H1 (cell line): ENCODE measurements around the gene USP24. TPM values are rescaled to one million over a fixed set of nuclear protein-coding genes. Genes with fewer than 3 reads are reported as not detected.
A peak's percentile ranks its signal among the peaks of the same experiment; 100 is the strongest.

Experiments used
- CTCF ChIA-PET: fragments of 300-600 bp; sonication (Branson Sonifier 250); formaldehyde crosslinking; loops from one replicate; lab custom pipeline; 2021; ENCODE audit not compliant: partially characterized antibody; lab: Charles Lee
- POLR2A ChIA-PET: fragments of 300-600 bp; sonication (Branson Sonifier 250); formaldehyde crosslinking; loops from one replicate; lab custom pipeline; 2021; ENCODE audit warnings: inconsistent platforms; ENCODE audit not compliant: partially characterized antibody; lab: Charles Lee
- DNase-seq, 2 experiments: peaks; one replicate each; pipeline versions ENCODE4 v3.0.0 to v3.0.0-alpha.2; 2010 to 2022; ENCODE audit warnings: low spot score in 2 of 2, low read depth in 1 of 2, mixed read lengths in 1 of 2
- FAIRE-seq: peaks from 2 replicates; lab custom pipeline; 2011; peaks lifted over from hg19 to GRCh38; lab: Jason Lieb, UNC
- H2AFZ ChIP-seq: 2 replicates; pipeline ENCODE4 v1.8.1; 2012; ENCODE audit warnings: low read length, inconsistent platforms
- H2AK5ac ChIP-seq: 2 replicates; pipeline ENCODE4 v1.6.1; 2013; ENCODE audit warnings: low read depth, low read length
- H2BK120ac ChIP-seq: replicated peaks from 2 replicates; pipeline ENCODE3; 2013; ENCODE audit warnings: low read depth, low read length, inconsistent platforms
- H2BK12ac ChIP-seq: 2 replicates; pipeline ENCODE4 v1.6.1; 2013; ENCODE audit warnings: low read depth, low read length
- H2BK15ac ChIP-seq: 2 replicates; pipeline ENCODE4 v1.6.1; 2013; ENCODE audit warnings: low read length
- H2BK20ac ChIP-seq: 2 replicates; pipeline ENCODE4 v1.6.1; 2013; ENCODE audit warnings: low read length
- H2BK5ac ChIP-seq: 2 replicates; pipeline ENCODE4 v1.6.1; 2013; ENCODE audit warnings: low read depth, low read length
- H3K14ac ChIP-seq: 2 replicates; pipeline ENCODE4 v1.6.1; 2013; ENCODE audit warnings: inconsistent platforms; ENCODE audit not compliant: insufficient read length
- H3K18ac ChIP-seq: 2 replicates; pipeline ENCODE4 v1.6.1; 2013; ENCODE audit warnings: low read length; ENCODE audit errors: extremely low read depth
- H3K23ac ChIP-seq: 2 replicates; pipeline ENCODE4 v1.6.1; 2013; ENCODE audit warnings: inconsistent platforms; ENCODE audit not compliant: insufficient read length
- H3K23me2 ChIP-seq: 2 replicates; pipeline ENCODE4 v1.6.1; 2013; ENCODE audit warnings: low read depth, low read length
- H3K27ac ChIP-seq: 2 replicates; pipeline ENCODE4 v1.6.1; 2011; ENCODE audit warnings: low read depth, low read length, inconsistent platforms
- H3K27me3 ChIP-seq, 4 experiments: replicated peaks in 1 of 4; 1 replicate in 1 of 4; 2 replicates in 3 of 4; pipeline versions ENCODE4 v1.6.1 to v1.8.1; 2011 to 2013; ENCODE audit warnings: low read length in 3 of 4, mild to moderate bottlenecking in 3 of 4, inconsistent platforms in 2 of 4, mixed read lengths in 2 of 4, moderate library complexity in 1 of 4; ENCODE audit not compliant: control insufficient read depth in 3 of 4, insufficient read depth in 3 of 4; ENCODE audit errors: extremely low read depth in 1 of 4
- H3K36me3 ChIP-seq, 4 experiments: 2 replicates each; pipeline versions ENCODE4 v1.6.1 to v1.8.1; 2011 to 2013; ENCODE audit warnings: mild to moderate bottlenecking in 4 of 4, low read length in 3 of 4, moderate library complexity in 2 of 4, control low read depth in 1 of 4, inconsistent platforms in 1 of 4; ENCODE audit not compliant: insufficient read depth in 4 of 4, control insufficient read depth in 2 of 4
- H3K4ac ChIP-seq: replicated peaks from 2 replicates; pipeline ENCODE3; 2013; ENCODE audit warnings: low read length, low read depth, mixed read lengths, inconsistent platforms; ENCODE audit not compliant: insufficient read length
- H3K4me1 ChIP-seq, 4 experiments: replicated peaks in 1 of 4; 1 replicate in 1 of 4; 2 replicates in 3 of 4; pipeline versions ENCODE4 v1.6.1 to v1.8.1; 2011 to 2013; ENCODE audit warnings: low read length in 3 of 4, inconsistent platforms in 2 of 4, mixed read lengths in 1 of 4; ENCODE audit not compliant: insufficient read depth in 4 of 4, control insufficient read depth in 3 of 4
- H3K4me2 ChIP-seq, 2 experiments: 2 replicates each; pipeline versions ENCODE4 v1.6.1 to v1.8.1; 2011 to 2013; ENCODE audit warnings: low read depth in 2 of 2, low read length in 2 of 2, control low read depth in 1 of 2, inconsistent platforms in 1 of 2, mild to moderate bottlenecking in 1 of 2; ENCODE audit not compliant: insufficient read depth in 1 of 2
- H3K4me3 ChIP-seq, 4 experiments: fragments of 200-600, 300-600 bp in 1 of 4; sonication (generic), shearing (Covaris generic), sonication (Bioruptor Twin) in 1 of 4; 2 replicates each; pipeline versions ENCODE4 v1.5.1 to v1.8.1; 2011 to 2016; ENCODE audit warnings: low read length in 4 of 4, low read depth in 3 of 4, control low read depth in 2 of 4, inconsistent platforms in 2 of 4, mild to moderate bottlenecking in 2 of 4, mixed read lengths in 1 of 4, moderate library complexity in 1 of 4; ENCODE audit not compliant: insufficient read depth in 2 of 4; ENCODE audit errors: extremely low read depth in 1 of 4
- H3K56ac ChIP-seq: replicated peaks from 2 replicates; pipeline ENCODE3; 2013; ENCODE audit warnings: low read depth, mild to moderate bottlenecking, mixed read lengths, low read length, inconsistent platforms; ENCODE audit not compliant: insufficient read length
- H3K79me1 ChIP-seq: 2 replicates; pipeline ENCODE4 v1.6.1; 2013; ENCODE audit warnings: low read depth, low read length, control low read depth
- H3K79me2 ChIP-seq, 2 experiments: 2 replicates each; pipeline versions ENCODE4 v1.6.1 to v1.8.1; 2012 to 2013; ENCODE audit warnings: low read length in 2 of 2, mild to moderate bottlenecking in 2 of 2, inconsistent platforms in 1 of 2; ENCODE audit not compliant: insufficient read depth in 2 of 2, control insufficient read depth in 1 of 2
- H3K9ac ChIP-seq, 4 experiments: replicated peaks in 1 of 4; 1 replicate in 1 of 4; 2 replicates in 3 of 4; pipeline versions ENCODE4 v1.6.1 to v1.8.1; 2011 to 2013; ENCODE audit warnings: low read depth in 3 of 4, low read length in 3 of 4, control low read depth in 2 of 4, mild to moderate bottlenecking in 2 of 4, moderate library complexity in 2 of 4, inconsistent platforms in 1 of 4; ENCODE audit errors: extremely low read depth in 1 of 4
- H3K9me3 ChIP-seq, 2 experiments: 2 replicates each; pipeline versions ENCODE4 v1.6.1 to v1.8.1; 2012 to 2013; ENCODE audit warnings: mild to moderate bottlenecking in 2 of 2, moderate library complexity in 2 of 2, control low read depth in 1 of 2, inconsistent platforms in 1 of 2, low read depth in 1 of 2, low read length in 1 of 2, mixed read lengths in 1 of 2; ENCODE audit not compliant: insufficient read depth in 2 of 2
- H4K20me1 ChIP-seq, 2 experiments: replicated peaks in 1 of 2; 2 replicates each; pipeline versions ENCODE3 to v1.8.1; 2011 to 2013; ENCODE audit warnings: inconsistent platforms in 2 of 2, low read length in 2 of 2, mild to moderate bottlenecking in 1 of 2; ENCODE audit not compliant: insufficient read depth in 2 of 2, control insufficient read depth in 1 of 2
- H4K5ac ChIP-seq: 2 replicates; pipeline ENCODE4 v1.6.1; 2013; ENCODE audit warnings: low read length, low read depth, mixed read lengths, inconsistent platforms; ENCODE audit not compliant: insufficient read length
- H4K8ac ChIP-seq: 2 replicates; pipeline ENCODE4 v1.8.0; 2013; ENCODE audit warnings: mild to moderate bottlenecking, moderate library complexity, low read length, inconsistent platforms; ENCODE audit not compliant: insufficient read depth; ENCODE audit errors: extremely low read depth
- H4K91ac ChIP-seq: replicated peaks from 2 replicates; pipeline ENCODE3; 2013; ENCODE audit warnings: low read length, mixed read lengths, inconsistent platforms; ENCODE audit not compliant: insufficient read length
- FOSL1 ChIP-seq: IDR thresholded peaks from 2 replicates; pipeline ENCODE4 v1.6.1; 2011; ENCODE audit warnings: mild to moderate bottlenecking, low read depth, low read length, moderate library complexity; ENCODE audit not compliant: insufficient read depth
- JUN ChIP-seq: IDR thresholded peaks from 2 replicates; pipeline ENCODE4 v1.6.1; 2011; ENCODE audit warnings: low read depth, mild to moderate bottlenecking, improper control_type of control experiment, low read length
- RBBP5 ChIP-seq: IDR thresholded peaks from 2 replicates; pipeline ENCODE4 v1.7.1; 2012; ENCODE audit warnings: low read depth, mild to moderate bottlenecking, inconsistent platforms, low read length, moderate library complexity, borderline replicate concordance
- TAF7 ChIP-seq: optimal IDR thresholded peaks from 2 replicates; pipeline ENCODE3; 2011; ENCODE audit warnings: low read depth, mild to moderate bottlenecking, inconsistent platforms, low read length, moderate library complexity, borderline replicate concordance
- TEAD4 ChIP-seq: IDR thresholded peaks from 2 replicates; pipeline ENCODE4 v1.6.1; 2012; ENCODE audit warnings: low read depth, low read length, inconsistent platforms, mixed read lengths
- YY1 ChIP-seq: IDR thresholded peaks from 2 replicates; pipeline ENCODE4 v1.6.1; 2011; ENCODE audit warnings: low read depth, mild to moderate bottlenecking, low read length
- WGBS, 2 experiments: shearing (Covaris generic) in 1 of 2; methylation state at CpG; one replicate each; pipeline versions ENCODE4 v1.1.6 to v1.1.7; 2013 to 2015; ENCODE audit warnings: low lambda C conversion rate in 2 of 2, mixed read lengths in 2 of 2, inconsistent platforms in 1 of 2, low coverage in 1 of 2, missing lambda C conversion rate in 1 of 2; ENCODE audit not compliant: insufficient replicate concordance in 2 of 2, insufficient coverage in 1 of 2, insufficient read length in 1 of 2; ENCODE audit errors: extremely low coverage in 1 of 2, missing lambda C conversion rate in 1 of 2; 5-methylcytosine and 5-hydroxymethylcytosine counted together
- polyA plus RNA-seq, 7 experiments: library from polyadenylated mRNA; depleted of rRNA in 3 of 7; stranded (reverse) in 5 of 7; unstranded in 2 of 7; fragments of >200 nt in 5 of 7; fragments of 200-250 nt in 2 of 7; gene quantifications; 1 replicate in 5 of 7; 2 replicates in 1 of 7; 4 replicates in 1 of 7; pipeline versions ENCODE4 v1.2.1 to v1.2.3, GENCODE V29; 2011 to 2013; ENCODE audit warnings: missing spikeins in 2 of 7, mixed read lengths in 2 of 7
- total RNA-seq: library from RNA; stranded (reverse); fragmentation: NEBNext Ultra II Directional; extraction: Animal tissue kit (Norgen Biotek cat#: 25700); gene quantifications from 2 replicates; pipeline ENCODE4 v1.2.1, GENCODE V29; 2021

USP24 gene
- total and polyA plus RNA-seq, 2 of the 8 experiments (the other 6 are each of a cell fraction or from before 2014, with no cell fraction given), result 11.1 to 34.6 TPM

DNA sequence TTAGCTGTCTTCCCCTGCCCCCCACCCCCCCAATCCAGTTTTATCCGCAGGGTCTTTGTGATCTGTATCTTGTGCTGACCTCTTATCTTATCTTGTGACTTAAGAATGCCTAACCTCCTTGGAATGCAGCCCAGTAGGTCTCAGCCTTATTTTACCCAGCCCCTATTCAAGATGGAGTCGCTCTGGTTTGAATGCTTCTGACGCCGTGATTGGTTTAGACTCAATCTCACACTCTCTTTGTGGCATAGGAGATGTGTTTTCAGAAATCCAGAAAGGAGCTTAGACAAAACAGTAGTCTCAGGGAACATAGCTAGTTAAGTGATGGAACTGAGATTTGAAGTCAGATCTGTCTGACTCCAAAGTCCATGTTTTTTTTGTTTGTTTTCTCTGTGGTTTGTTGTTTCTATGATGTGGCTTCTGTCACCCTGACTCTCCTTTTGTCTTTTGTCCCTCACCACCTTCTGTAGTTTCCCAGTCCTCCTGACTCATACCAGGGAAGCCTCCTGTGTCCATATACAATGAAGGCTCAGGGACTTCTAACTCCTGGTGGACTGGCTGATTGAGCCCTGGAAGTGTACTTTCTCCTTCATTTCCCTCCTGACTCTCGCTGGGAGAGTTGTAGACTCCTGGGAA, 18.1 kb upstream of the USP24 start:
- no peaks in the 10 kb centered on the region; a peak in 1 of 4 replicates for H3K9me3 ChIP-seq
- H3K23me2 ChIP-seq, result no peaks in the 10 kb centered on the region
- DNase-seq (no peak), FAIRE-seq (no peak)
- no peaks in the 10 kb centered on the region for H4K20me1 ChIP-seq
- H3K36me3 ChIP-seq, result no peaks in the 10 kb centered on the region
- H2AFZ ChIP-seq, result peak overlapping the region; percentile 4; the same call in 1 of the 2 replicates
- ChIA-PET POLR2A (interaction anchor here (0.9 kb wide), 1 partner anchor 18 kb away, joined by 5 read pairs; the partner anchor contains the start of gene USP24), CTCF (interaction anchor here (0.6 to 1.4 kb wide), 2 partner anchors 10 to 97 kb away, joined by 3 to 4 read pairs; no protein-coding TSS in a partner anchor)
- no peak overlapping the region for H2AK5ac ChIP-seq
- no peaks in the 10 kb centered on the region for H3K79me2 ChIP-seq
- no peak overlapping the region for H3K9ac ChIP-seq
- no peak overlapping the region for H3K4me2 ChIP-seq
- no peak overlapping the region for H3K56ac ChIP-seq
- H3K27me3 ChIP-seq, result no peaks in the 10 kb centered on the region
- no peak overlapping the region for H3K14ac ChIP-seq
- no peaks in the 10 kb centered on the region for H3K79me1 ChIP-seq
- no peak overlapping the region for H3K4me3 ChIP-seq
- TF ChIP-seq TAF7 (no peak), YY1 (0 out of 2 replicates have a peak, but pooled peaks have one; percentile 56), JUN (no peak), RBBP5 (no peak), FOSL1 (no peak), TEAD4 (no peak)
- no peaks in the 10 kb centered on the region for H3K4me1 ChIP-seq
- H4K5ac ChIP-seq, result no peak overlapping the region
- H2BK120ac ChIP-seq, result no peak overlapping the region
- H3K4ac ChIP-seq, result no peak overlapping the region
- no peak overlapping the region for H2BK20ac ChIP-seq
- H3K27ac ChIP-seq, result no peak overlapping the region
- no peak overlapping the region for H3K18ac ChIP-seq
- H4K91ac ChIP-seq, result no peak overlapping the region
- H2BK5ac ChIP-seq, result no peak overlapping the region
- H4K8ac ChIP-seq, result no peak overlapping the region
- no peak overlapping the region for H3K23ac ChIP-seq
- 69% methylated on average over 5 of the region's 5 CpGs; no CpG with 5 or more reads in 1 of the 2 experiments for WGBS, 2 experiments
- no peak overlapping the region for H2BK12ac ChIP-seq
- no peak overlapping the region for H2BK15ac ChIP-seq
